Duodenal mucosa (tissue), 2 donors: ENCODE results near the gene CHST2.

Experiments used
- H3K27ac ChIP-seq: one replicate; pipeline ENCODE4 v1.7.0; 2013; ENCODE audit warnings: low read depth, low read length
- H3K27me3 ChIP-seq, 2 donors: one replicate each; pipeline ENCODE4 v1.7.0; 2013; ENCODE audit warnings: low read length in 2 of 2, control low read depth in 1 of 2; ENCODE audit not compliant: insufficient read depth in 2 of 2, control insufficient read depth in 1 of 2
- H3K36me3 ChIP-seq, 2 donors: one replicate each; pipeline ENCODE4 v1.7.0; 2013; ENCODE audit warnings: low read length in 2 of 2, control low read depth in 1 of 2; ENCODE audit not compliant: insufficient read depth in 2 of 2, control insufficient read depth in 1 of 2
- H3K4me1 ChIP-seq, 2 donors: one replicate each; pipeline ENCODE4 v1.7.0; 2013; ENCODE audit warnings: low read length in 2 of 2, control low read depth in 1 of 2; ENCODE audit not compliant: insufficient read depth in 2 of 2, control insufficient read depth in 1 of 2
- H3K4me3 ChIP-seq, 2 donors: one replicate each; pipeline ENCODE4 v1.7.0; 2013; ENCODE audit warnings: low read length in 2 of 2, low read depth in 1 of 2
- H3K9ac ChIP-seq, 2 donors: one replicate each; pipeline ENCODE4 v1.7.0; 2013; ENCODE audit warnings: low read length in 2 of 2, low read depth in 1 of 2
- H3K9me3 ChIP-seq, 2 donors: one replicate each; pipeline ENCODE4 v1.7.0; 2013; ENCODE audit warnings: low read length in 2 of 2, control low read depth in 1 of 2; ENCODE audit not compliant: control insufficient read depth in 1 of 2

CHST2 gene

GRCh38 chr3:143119974-143120715 lies 574 bp downstream of the CHST2 start:
- Histone ChIP-seq H3K9me3 (no peaks in the 10 kb centered on the region), H3K4me1 (peaks cover 5 to 9% of the 10 kb centered on the region in 2 donors), H3K27me3 (peaks cover 23 to 30% of the 10 kb centered on the region in 2 donors), H3K9ac (peak overlapping the region; percentile 43 to 48), H3K4me3 (peak overlapping the region; percentile 79 to 86), H3K36me3 (no peaks in the 10 kb centered on the region), H3K27ac (no peak overlapping the region)

GRCh38 chr3:143120716-143121240 lies 1.2 kb downstream of the CHST2 start:
- no peak overlapping the region for H3K27ac ChIP-seq
- no peaks in the 10 kb centered on the region for H3K36me3 ChIP-seq
- peaks cover 23 to 30% of the 10 kb centered on the region in 2 donors for H3K27me3 ChIP-seq
- H3K4me1 ChIP-seq = peaks cover 5 to 9% of the 10 kb centered on the region in 2 donors
- H3K9ac ChIP-seq = peak overlapping the region; percentile 43 to 48
- H3K9me3 ChIP-seq = no peaks in the 10 kb centered on the region
- peak overlapping the region; percentile 79 to 86 for H3K4me3 ChIP-seq

- H3K27ac ChIP-seq = no peak overlapping the region
- no peaks in the 10 kb centered on the region for H3K9me3 ChIP-seq
- no peaks in the 10 kb centered on the region for H3K36me3 ChIP-seq
- H3K4me3 ChIP-seq = peak overlapping the region; percentile 79 to 86
- H3K9ac ChIP-seq = peak overlapping the region in 1 of 2 donors; percentile 10
- H3K27me3 ChIP-seq = peaks cover 23 to 30% of the 10 kb centered on the region in 2 donors
- peaks cover 5 to 9% of the 10 kb centered on the region in 2 donors for H3K4me1 ChIP-seq
Measured at GRCh38 chr3:143121241-143122088, 1.9 kb downstream of the CHST2 start.

- H3K9ac ChIP-seq = no peak overlapping the region
- H3K4me3 ChIP-seq = peak overlapping the region in 1 of 2 donors; percentile 86
- no peaks in the 10 kb centered on the region for H3K9me3 ChIP-seq
Measured at GRCh38 chr3:143122089-143122430, 2.5 kb downstream of the CHST2 start.

GRCh38 chr3:143122608-143123352 lies 3.2 kb downstream of the CHST2 start:
- H3K9me3 ChIP-seq = no peaks in the 10 kb centered on the region
- no peak overlapping the region for H3K9ac ChIP-seq
- H3K36me3 ChIP-seq = no peaks in the 10 kb centered on the region
- H3K4me1 ChIP-seq = peaks cover 5 to 9% of the 10 kb centered on the region in 2 donors
- H3K4me3 ChIP-seq = no peak overlapping the region
- H3K27me3 ChIP-seq = peaks cover 23 to 30% of the 10 kb centered on the region in 2 donors
- H3K27ac ChIP-seq = no peak overlapping the region

More at GRCh38 chr3:143122089-143122430, 2.5 kb downstream of the CHST2 start:
- peaks cover 23 to 30% of the 10 kb centered on the region in 2 donors for H3K27me3 ChIP-seq
- peaks cover 5 to 9% of the 10 kb centered on the region in 2 donors for H3K4me1 ChIP-seq
- no peak overlapping the region for H3K27ac ChIP-seq
- no peaks in the 10 kb centered on the region for H3K36me3 ChIP-seq

GRCh38 chr3:143123353-143123984 lies 3.9 kb downstream of the CHST2 start:
- peaks cover 17 to 23% of the 10 kb centered on the region in 2 donors for H3K27me3 ChIP-seq
- peak overlapping the region in 1 of 2 donors; percentile 6 for H3K9ac ChIP-seq

GRCh38 chr3:143124601-143125520 lies 5.3 kb downstream of the CHST2 start:
- Histone ChIP-seq H3K9me3 (no peaks in the 10 kb centered on the region), H3K4me1 (peaks cover 0 to 6% of the 10 kb centered on the region in 2 donors), H3K4me3 (peak overlapping the region in 1 of 2 donors; percentile 14), H3K9ac (no peak overlapping the region), H3K27me3 (peaks cover 14% of the 10 kb centered on the region in 2 donors), H3K36me3 (no peaks in the 10 kb centered on the region), H3K27ac (no peak overlapping the region)

More at GRCh38 chr3:143123353-143123984, 3.9 kb downstream of the CHST2 start:
- no peaks in the 10 kb centered on the region for H3K9me3 ChIP-seq
- no peaks in the 10 kb centered on the region for H3K36me3 ChIP-seq
- H3K4me1 ChIP-seq = peaks cover 5 to 9% of the 10 kb centered on the region in 2 donors
- no peak overlapping the region for H3K27ac ChIP-seq
- H3K4me3 ChIP-seq = peak overlapping the region in 1 of 2 donors; percentile 18

GRCh38 chr3:143127801-143128200 lies 8.2 kb downstream of the CHST2 start:
- Histone ChIP-seq H3K36me3 (no peaks in the 10 kb centered on the region), H3K27ac (no peak overlapping the region), H3K4me3 (no peak overlapping the region), H3K27me3 (peaks cover 4 to 5% of the 10 kb centered on the region in 2 donors), H3K4me1 (no peaks in the 10 kb centered on the region), H3K9ac (no peak overlapping the region), H3K9me3 (no peaks in the 10 kb centered on the region)
